ENCODE data around the gene NPC1.
A peak's percentile ranks its signal among the peaks of the same experiment; 100 is the strongest.
"Not testable (repeated sequence)": the region's sequence is repeated elsewhere in the genome, so short reads cannot be mapped to it uniquely, and the experiment has no call there.

The NPC1 gene

DNA sequence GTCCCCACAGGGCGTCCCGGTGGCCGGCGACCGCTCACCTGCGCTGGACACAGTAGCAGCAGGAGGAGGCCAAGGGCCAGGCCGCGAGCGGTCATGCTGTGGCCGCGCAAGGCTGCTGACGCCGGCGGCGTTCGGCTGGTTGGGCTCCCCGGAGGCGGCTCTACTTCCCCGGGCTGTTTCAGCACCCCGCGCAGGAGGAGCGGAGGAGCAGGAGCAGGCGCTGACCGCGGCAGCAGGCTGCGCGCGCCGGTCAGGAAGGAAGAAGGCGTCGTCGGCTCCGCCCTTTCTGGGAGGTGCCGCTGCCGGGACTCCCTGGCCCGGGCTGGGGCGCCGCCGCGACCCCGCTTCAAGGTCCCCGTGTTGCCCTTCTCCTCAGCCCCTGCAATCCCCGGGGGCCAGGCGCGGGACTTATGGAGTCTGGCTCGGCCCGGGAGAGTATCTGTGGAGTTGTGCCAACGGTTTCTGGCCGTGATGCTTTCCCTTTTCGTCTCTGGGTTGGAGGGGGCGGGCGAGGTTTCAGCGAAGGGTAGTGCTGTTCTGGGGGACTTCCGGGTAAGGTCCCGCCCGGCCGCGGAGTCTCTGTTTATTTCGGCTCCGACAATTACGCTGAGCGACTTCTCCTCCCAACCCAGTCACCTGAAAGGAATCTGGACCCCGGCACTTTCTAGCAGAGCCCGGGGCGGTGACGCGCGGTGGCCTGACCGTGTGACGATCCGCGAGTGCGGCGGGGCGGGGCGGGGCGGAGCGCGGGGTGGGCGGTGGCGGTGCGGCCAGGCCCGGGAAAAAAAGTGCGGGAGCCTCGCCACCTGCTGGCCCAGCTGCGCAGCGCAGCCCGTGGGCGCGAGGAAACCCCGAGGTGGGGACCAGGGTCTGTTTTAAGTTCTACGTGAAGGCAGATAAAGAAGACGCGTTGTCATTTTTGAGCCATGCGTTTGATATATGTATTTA, at the start of gene NPC1:
Gene NPC1, minus strand, starts transcription at position 258 of the 948 bp plus-strand sequence. Its CDS starts 163 bp downstream, at position 95.
- peak; percentile 88 for DNase-seq (ENCODE audit: low spot score)

DNA sequence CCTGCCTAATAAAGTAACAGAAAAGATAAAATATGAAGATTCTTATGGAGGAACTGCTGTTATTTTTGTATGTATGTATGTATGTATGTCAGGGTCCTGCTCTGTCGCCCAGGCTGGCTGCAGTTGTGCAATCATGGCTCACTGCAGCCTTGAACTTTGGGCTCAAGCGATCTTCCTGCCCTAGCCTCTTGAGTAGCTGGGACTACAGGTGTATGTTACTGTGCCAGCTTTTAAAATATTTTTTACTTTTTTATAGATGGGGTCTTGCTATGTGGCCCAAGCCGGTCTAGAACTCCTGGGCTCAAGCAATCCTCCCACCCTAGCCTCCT, 49.7 kb upstream of the NPC1 start:
- no peak for DNase-seq (ENCODE audit: low spot score)

- no peak for DNase-seq (ENCODE audit: low spot score)
These were observed 49.2 kb upstream of the NPC1 start for GRCh38 chr18:23635283-23636070.

DNA sequence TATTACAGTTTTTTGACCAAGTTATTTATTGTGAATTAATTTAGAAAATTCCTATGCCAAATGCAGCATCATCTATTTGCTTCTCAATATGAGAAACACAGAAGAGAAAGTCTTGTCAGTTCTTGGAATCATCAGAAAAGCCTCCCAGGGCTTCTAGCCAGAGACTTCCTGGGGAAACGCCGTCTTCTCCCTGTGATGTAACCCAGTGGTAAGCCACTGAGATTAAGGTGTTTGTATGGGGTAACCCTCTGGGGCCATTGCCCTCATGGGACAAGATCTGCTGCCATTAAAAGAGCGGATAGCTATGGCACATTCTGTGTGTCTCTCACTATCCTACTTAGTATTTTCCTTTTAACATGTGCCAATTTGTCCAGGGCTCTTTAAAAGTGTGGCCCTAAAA, 48.4 kb upstream of the NPC1 start:
- DNase-seq (ENCODE audit: low spot score) = no peak

DNA sequence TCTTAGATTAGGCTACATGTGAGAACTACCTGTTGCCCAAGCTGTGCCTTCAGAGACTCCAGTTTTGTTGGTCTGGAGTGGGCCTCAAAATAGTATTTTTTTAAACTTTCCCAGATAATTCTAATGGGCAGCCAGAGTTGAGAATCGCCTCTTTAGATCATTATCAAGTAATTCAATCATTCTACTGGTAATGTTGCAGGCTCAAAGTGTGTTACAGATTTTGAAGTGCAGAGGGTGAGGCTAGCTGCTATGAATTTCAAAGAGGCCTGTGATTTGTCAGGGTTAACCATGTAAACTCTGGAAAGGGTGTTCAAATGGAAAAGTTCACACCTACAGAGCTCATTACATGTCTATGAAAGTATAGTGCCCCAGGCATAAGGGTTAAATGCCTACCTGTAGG, 46.3 kb upstream of the NPC1 start:
- DNase-seq (ENCODE audit: low spot score) = no peak

DNA sequence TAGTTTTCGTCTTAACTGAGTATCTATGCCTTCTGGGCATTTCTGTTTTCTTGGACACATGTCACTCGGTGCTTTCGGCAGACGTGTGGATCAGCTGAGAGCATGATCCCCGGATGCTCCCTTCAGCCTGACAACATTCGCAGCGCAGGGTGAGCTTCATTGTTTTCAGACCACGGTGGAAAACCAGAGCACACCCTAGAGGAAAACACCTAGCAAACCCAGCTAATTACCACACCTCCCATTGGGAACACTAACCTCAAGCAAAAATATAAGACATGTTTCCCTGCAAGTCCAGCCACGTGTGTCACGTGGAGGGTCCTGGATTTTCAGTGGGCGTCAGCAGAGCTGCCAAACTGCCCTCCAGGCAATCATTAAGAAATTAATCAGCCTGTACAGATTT, 45.4 kb upstream of the NPC1 start:
- peak; percentile 7 for DNase-seq (ENCODE audit: low spot score)

- no peak for DNase-seq (ENCODE audit: low spot score)
These were observed 45.0 kb upstream of the NPC1 start for GRCh38 chr18:23631312-23631711.

- DNase-seq (ENCODE audit: low spot score) = no peak
These were observed 43.2 kb upstream of the NPC1 start for GRCh38 chr18:23629444-23629946.

DNA sequence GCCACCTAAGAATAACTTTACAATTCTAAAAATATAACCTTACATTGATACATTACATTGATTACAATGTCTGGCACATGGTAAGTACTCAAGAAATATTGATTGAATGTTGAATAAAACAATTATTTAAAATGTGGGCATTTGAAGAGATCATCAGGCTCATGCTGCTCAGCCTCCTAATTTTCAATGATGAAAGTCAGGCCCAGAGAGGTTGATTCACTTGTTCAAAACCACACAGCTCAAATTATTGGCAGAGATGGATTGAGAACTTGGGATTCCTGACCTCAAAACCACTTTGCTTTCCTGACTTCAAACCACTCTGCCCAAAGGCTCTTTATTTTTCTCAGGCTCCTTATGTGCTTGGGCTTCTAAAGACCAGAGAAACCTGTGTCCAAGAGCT, 41.7 kb upstream of the NPC1 start:
- no peak for DNase-seq (ENCODE audit: low spot score)

DNA sequence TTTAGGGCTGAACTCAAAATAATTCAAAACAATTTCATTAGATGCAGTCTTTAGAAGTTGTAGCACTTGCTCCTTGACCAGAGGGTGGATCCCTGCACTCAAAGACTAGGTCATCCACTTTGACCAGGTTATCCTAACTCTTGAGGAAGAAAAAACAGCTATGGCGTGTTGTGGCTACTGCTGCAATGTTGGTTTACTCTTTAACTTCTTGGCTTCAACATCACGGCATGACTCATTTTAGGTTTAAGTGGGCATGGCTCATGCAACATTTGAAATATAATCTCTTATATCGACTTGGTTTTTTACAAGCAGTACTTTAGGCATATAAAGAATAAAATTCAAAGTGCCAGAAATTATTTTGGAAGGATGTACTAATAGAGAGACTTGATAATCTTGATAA, 41.0 kb upstream of the NPC1 start:
- DNase-seq (ENCODE audit: low spot score) = no peak

DNA sequence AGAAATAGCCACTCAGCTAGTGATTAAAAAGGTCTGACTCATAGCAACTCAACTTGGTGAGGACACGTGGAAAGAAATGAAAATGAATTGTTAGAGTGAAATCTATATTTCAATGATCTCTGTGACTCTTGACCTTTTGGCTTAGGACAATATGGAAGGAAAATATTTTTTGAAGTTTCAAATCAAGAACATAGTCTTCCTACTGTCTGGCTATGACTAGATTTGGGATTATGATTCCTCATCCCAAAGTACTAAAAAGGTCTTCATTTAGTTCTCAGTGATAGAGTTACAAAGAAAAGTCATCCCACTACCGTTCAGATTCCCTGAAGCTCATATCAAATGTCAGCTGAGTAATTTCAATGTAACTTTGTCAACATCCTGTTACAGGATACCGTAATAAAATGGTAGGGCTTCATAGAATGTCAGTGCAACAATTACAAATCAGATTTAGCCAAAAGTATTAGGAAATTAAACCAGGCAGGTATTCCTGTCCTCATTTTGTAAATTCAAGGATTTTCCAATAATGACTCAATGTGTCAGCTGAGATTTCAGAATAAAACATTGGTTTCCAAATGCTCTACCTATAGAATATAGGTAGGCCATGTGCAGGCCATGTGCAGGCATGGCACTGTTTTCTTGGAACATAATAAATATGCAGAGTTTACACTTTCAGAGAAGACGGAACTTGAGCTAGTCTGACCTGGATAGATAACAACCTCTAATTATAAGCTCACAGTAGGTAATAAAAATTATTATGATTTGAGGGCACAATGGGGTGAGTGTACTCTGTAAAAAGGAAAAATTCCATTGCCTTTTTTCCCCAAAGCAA, 40.4 kb upstream of the NPC1 start:
- no peak for DNase-seq (ENCODE audit: low spot score)

- DNase-seq (ENCODE audit: low spot score) = no peak
These were observed 36.7 kb upstream of the NPC1 start for GRCh38 chr18:23623040-23623439.

- no peak for DNase-seq (ENCODE audit: low spot score)
These were observed 33.1 kb upstream of the NPC1 start for GRCh38 chr18:23619388-23619881.

- DNase-seq (ENCODE audit: low spot score) = no peak
These were observed 32.6 kb upstream of the NPC1 start for GRCh38 chr18:23618862-23619387.

DNA sequence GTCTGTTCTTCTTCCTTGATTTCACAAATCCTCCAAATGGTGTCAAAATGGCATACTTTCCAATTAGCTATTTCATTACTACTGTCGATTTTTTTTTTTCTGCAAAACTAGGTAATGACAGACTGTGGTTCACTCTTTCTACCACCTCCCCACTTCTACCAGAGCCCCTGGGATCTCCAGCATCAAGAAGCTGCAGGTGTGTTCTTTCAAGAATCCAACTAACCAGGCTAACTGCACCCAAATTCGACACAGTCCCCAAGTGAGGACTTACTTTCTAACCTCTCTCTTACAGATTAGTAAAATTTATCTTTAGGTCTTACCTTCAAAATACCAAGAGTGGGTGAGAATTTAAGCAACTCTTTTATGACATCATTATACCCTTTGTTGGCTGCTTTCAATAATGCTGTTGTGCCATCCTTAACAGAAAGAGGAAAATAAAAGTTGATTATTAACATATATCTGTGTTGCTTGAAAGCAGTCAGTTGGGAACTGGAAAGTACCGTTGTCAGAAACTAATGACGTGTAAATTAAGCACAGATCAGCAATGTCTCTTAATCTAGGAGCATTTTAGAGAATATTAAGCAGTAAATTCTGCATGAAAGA, 31.2 kb upstream of the NPC1 start:
- DNase-seq (ENCODE audit: low spot score) = no peak

- no peak for DNase-seq (ENCODE audit: low spot score)
These were observed 30.0 kb upstream of the NPC1 start for GRCh38 chr18:23616258-23616657.

DNA sequence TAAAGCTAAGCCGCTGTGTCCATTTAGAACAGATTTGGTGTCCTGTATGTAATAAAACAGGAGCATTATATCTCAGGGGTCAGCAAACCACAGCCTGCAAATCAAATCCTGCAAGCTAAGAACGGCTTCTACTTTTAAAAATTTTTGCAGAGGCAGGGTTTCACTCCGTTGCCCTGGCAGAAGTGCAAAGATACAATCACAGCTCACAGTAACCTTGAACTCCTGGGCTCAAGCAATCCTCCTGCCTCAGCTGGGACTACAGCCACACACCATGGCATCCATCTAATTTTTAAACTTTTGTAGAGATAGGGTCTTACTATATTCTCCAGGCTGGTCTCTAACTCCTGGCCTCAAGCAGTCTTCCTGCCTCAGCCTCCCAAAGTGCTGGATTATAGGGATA, 28.6 kb upstream of the NPC1 start:
- DNase-seq (ENCODE audit: low spot score) = no peak

DNA sequence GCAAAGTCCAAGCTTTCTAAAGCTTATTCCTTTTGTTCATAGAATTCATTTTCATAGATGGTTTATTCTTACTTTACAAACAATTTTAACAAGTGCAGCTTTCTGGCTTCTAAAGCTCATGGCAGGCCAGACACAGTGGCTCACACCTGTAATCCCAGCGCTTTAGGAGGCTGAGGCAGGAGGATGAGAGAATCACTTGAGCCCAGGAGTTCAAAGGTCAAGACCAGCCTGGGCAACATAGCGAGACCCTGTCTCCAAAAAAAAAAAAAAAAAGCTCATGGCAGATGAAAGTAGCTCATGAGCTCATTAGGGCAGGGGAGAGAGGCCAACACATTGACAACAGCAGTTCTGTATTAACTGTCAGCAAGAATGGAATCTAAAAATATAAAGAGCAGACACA, 28.1 kb upstream of the NPC1 start:
- DNase-seq (ENCODE audit: low spot score) = no peak

DNA sequence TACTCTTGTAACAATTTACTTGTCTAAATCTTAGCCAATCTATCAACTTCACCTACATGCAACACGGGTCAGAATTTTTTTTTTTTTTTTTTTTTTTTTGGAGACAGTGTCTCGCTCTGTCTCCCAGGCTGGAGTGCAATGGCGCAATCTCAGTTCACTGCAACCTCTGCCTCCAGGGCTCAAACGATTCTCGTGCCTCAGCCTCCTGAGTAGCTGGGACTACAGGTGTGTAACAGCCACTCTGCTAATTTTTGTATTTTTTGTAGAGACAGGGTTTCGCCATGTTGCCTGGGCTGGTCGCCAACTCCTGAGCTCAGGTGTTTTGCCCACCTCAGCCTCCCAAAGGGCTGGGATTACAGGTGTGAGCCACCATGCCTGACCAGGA, 26.8 kb upstream of the NPC1 start:
- not testable (repeated sequence) for DNase-seq (ENCODE audit: low spot score)

DNA sequence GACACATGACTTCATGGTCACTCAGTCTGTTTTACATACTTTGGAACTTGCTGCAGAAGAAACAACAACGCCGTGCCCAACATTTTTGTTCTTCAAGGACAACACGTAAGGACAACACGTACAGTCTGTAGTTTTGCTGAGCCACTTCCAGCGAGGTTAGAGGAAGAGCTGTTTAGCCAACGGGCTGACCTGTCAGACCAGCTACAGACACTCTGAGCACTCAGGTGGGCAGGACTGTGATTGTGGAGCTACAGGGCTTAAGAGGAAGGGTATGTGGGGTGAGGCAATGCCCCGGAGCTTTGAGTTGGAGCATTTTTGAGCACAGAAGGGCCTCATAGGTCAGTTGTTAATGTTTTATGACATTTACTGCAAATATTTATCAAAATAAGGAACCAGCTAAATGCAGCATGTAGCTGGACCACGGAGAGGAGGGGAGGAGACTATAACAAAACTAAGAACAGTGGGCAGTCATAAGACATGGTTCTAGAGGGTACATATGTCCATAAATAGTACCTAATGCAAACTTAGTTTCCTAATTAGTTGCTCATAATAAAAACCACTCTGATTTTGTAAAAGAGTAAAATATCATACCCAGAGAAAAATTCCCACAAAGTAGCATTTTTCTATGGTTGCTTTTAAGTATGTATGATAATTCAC, 26.3 kb upstream of the NPC1 start:
- DNase-seq (ENCODE audit: low spot score) = no peak
